Caco-2 (cell line): ENCODE data around the gene TAF11L12. TPM values are rescaled to one million over a fixed set of nuclear protein-coding genes. Genes with fewer than 3 reads are reported as not detected.
"Not testable (repeated sequence)": the region's sequence is repeated elsewhere in the genome, so short reads cannot be mapped to it uniquely, and the experiment has no call there.

Experiments
- BruUV-seq: library from RNA; stranded (reverse); fragments of 400-500 nt; replicated peaks from 2 replicates; lab custom pipeline; 2021; lab: Mats Ljungman, UMichigan
- CTCF ChIA-PET: fragments of 300-600 bp; sonication (Branson Sonifier 250); formaldehyde crosslinking; loops from one replicate; lab custom pipeline; 2022; ENCODE audit warnings: antibody characterized with exemption; lab: Charles Lee
- POLR2A ChIA-PET: fragments of 300-600 bp; sonication (Branson Sonifier 250); formaldehyde crosslinking; loops from one replicate; lab custom pipeline; 2022; ENCODE audit warnings: antibody characterized with exemption; lab: Charles Lee
- DNase-seq, 2 experiments: peaks; one replicate each; pipeline versions ENCODE4 v3.0.0 to v3.0.0-alpha.2; 2020 to 2022
- H3K27me3 ChIP-seq: replicated peaks from 2 replicates; pipeline ENCODE4 v1.6.0; 2011; ENCODE audit warnings: low read length; ENCODE audit not compliant: control insufficient read depth, insufficient read depth
- H3K36me3 ChIP-seq: 2 replicates; pipeline ENCODE4 v1.5.1; 2011; ENCODE audit warnings: low read length; ENCODE audit not compliant: control insufficient read depth, insufficient read depth
- H3K4me1 ChIP-seq: fragments of 250-450 bp; sonication (Bioruptor Pico); 2 replicates; pipeline ENCODE4 v1.5.1; 2020; ENCODE audit warnings: mild to moderate bottlenecking
- H3K4me3 ChIP-seq: 2 replicates; pipeline ENCODE4 v1.5.1; 2011; ENCODE audit warnings: low read depth, mild to moderate bottlenecking, control low read depth, low read length
- H3K9me3 ChIP-seq: fragments of 250-450 bp; sonication (Bioruptor Pico); 2 replicates; pipeline ENCODE4 v1.5.1; 2020; ENCODE audit warnings: mild to moderate bottlenecking, moderate library complexity
- H3K27ac Mint-ChIP-seq: one replicate; pipeline ENCODE4 v1.8.0; 2022; ENCODE audit warnings: mixed read lengths; ENCODE audit not compliant: unreplicated experiment
- H3K27me3 Mint-ChIP-seq: one replicate; pipeline ENCODE4 v1.8.0; 2022; ENCODE audit warnings: mixed read lengths; ENCODE audit not compliant: insufficient read depth, unreplicated experiment
- H3K36me3 Mint-ChIP-seq: one replicate; pipeline ENCODE4 v1.8.0; 2022; ENCODE audit warnings: mild to moderate bottlenecking, mixed read lengths; ENCODE audit not compliant: insufficient read depth, unreplicated experiment
- H3K4me1 Mint-ChIP-seq: one replicate; pipeline ENCODE4 v1.8.0; 2022; ENCODE audit warnings: low read depth, mixed read lengths; ENCODE audit not compliant: unreplicated experiment
- H3K4me3 Mint-ChIP-seq: one replicate; pipeline ENCODE4 v1.8.0; 2022; ENCODE audit warnings: mild to moderate bottlenecking, moderate library complexity, mixed read lengths; ENCODE audit not compliant: unreplicated experiment
- H3K9me3 Mint-ChIP-seq: one replicate; pipeline ENCODE4 v1.8.0; 2022; ENCODE audit warnings: mixed read lengths; ENCODE audit not compliant: unreplicated experiment
- intact Hi-C: fragments of 100-400 bp; cut with micrococcal nuclease; formaldehyde crosslinking; loops from one replicate; pipeline ENCODE4 v1.10.0; 2022; ENCODE audit not compliant: unreplicated experiment
- total RNA-seq: library from RNA; stranded (reverse); gene quantifications from 2 replicates; pipeline ENCODE4 v1.2.3, GENCODE V29; 2022
- TF ChIP-seq, protein P1 (sequence below), 2 experiments: fragments of 200-600 bp in 1 of 2; IDR thresholded peaks; 1 replicate in 1 of 2; 2 replicates in 1 of 2; pipeline versions ENCODE4 v1.5.1 to v1.8.0; 2011 to 2022; ENCODE audit warnings: antibody characterized with exemption in 1 of 2, control low read depth in 1 of 2, inconsistent platforms in 1 of 2, low read depth in 1 of 2, low read length in 1 of 2, mild to moderate bottlenecking in 1 of 2, moderate library complexity in 1 of 2; ENCODE audit not compliant: insufficient read depth in 1 of 2, severe bottlenecking in 1 of 2, unreplicated experiment in 1 of 2

Gene TAF11L12
- total RNA-seq, 1 experiment from 2014 or later = not detected

DNA sequence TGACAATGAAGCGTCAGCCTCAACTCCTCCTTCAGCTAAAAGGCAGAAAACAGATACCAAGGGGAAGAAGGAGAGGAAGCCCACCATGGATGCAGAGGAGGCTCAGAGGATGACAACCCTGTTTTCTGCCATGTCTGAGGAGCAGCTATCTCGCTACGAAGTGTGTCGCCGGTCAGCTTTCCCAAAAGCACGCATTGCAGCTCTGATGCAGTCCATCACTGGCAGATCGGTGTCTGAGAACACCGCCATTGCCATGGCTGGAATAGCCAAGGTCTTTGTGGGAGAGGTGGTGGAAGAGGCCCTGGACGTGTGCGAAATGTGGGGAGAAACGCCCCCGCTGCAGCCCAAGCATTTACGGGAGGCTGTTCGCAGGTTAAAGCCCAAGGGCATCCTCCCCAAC lies 5.2 kb upstream of the TAF11L12 start:
- CTCF ChIA-PET = no interaction called here
- no peaks in the 10 kb centered on the region for H3K36me3 Mint-ChIP-seq
- H3K27me3 ChIP-seq = no peaks in the 10 kb centered on the region
- H3K4me1 Mint-ChIP-seq = no peaks in the 10 kb centered on the region
- no peak overlapping the region for H3K27ac Mint-ChIP-seq
- H3K4me3 ChIP-seq = no peak overlapping the region
- POLR2A ChIA-PET = no interaction called here
- H3K4me1 ChIP-seq = no peaks in the 10 kb centered on the region
- TF ChIP-seq, protein P1, sequence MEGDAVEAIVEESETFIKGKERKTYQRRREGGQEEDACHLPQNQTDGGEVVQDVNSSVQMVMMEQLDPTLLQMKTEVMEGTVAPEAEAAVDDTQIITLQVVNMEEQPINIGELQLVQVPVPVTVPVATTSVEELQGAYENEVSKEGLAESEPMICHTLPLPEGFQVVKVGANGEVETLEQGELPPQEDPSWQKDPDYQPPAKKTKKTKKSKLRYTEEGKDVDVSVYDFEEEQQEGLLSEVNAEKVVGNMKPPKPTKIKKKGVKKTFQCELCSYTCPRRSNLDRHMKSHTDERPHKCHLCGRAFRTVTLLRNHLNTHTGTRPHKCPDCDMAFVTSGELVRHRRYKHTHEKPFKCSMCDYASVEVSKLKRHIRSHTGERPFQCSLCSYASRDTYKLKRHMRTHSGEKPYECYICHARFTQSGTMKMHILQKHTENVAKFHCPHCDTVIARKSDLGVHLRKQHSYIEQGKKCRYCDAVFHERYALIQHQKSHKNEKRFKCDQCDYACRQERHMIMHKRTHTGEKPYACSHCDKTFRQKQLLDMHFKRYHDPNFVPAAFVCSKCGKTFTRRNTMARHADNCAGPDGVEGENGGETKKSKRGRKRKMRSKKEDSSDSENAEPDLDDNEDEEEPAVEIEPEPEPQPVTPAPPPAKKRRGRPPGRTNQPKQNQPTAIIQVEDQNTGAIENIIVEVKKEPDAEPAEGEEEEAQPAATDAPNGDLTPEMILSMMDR (IDR thresholded peaks at IDR 0.05; ENCODE audit: insufficient read depth in 1 of 2, low read depth in 1 of 2, low read length in 1 of 2, severe bottlenecking in 1 of 2, unreplicated experiment in 1 of 2) = no peak
- DNase-seq = no peak
- H3K36me3 ChIP-seq = no peaks in the 10 kb centered on the region
- H3K27me3 Mint-ChIP-seq = peaks cover 3% of the 10 kb centered on the region
- H3K4me3 Mint-ChIP-seq = no peak overlapping the region
- intact Hi-C loops = no loop called here
- H3K9me3 Mint-ChIP-seq = no peaks in the 10 kb centered on the region
- no TSS peak for BruUV-seq
- H3K9me3 ChIP-seq = no peaks in the 10 kb centered on the region

DNA sequence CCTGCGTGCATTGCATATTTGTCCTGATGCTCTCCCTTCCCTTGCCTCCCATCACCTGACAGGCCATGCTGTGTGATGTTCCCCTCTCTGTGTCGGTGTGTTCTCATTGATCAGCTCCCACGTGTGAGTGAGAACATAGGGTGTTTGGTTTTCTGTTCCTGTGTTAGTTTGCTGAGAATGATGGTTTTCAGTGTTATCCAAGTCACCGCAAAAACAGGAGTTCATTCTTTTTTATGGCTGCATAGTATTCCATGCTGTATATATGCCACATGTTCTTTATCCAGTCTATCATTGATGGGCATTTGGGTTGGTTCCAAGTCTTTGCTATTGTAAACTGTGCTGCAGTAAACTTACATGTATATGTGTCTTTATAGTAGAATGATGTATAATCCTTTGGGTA lies 2.7 kb upstream of the TAF11L12 start:
- H3K4me3 Mint-ChIP-seq, BruUV-seq, H3K4me3 ChIP-seq, intact Hi-C loops, H3K4me1 ChIP-seq, H3K36me3 ChIP-seq, CTCF ChIA-PET, H3K27ac Mint-ChIP-seq, H3K27me3 Mint-ChIP-seq, DNase-seq, H3K9me3 ChIP-seq, H3K9me3 Mint-ChIP-seq, H3K4me1 Mint-ChIP-seq, H3K27me3 ChIP-seq, POLR2A ChIA-PET, H3K36me3 Mint-ChIP-seq: not testable (repeated sequence)

DNA sequence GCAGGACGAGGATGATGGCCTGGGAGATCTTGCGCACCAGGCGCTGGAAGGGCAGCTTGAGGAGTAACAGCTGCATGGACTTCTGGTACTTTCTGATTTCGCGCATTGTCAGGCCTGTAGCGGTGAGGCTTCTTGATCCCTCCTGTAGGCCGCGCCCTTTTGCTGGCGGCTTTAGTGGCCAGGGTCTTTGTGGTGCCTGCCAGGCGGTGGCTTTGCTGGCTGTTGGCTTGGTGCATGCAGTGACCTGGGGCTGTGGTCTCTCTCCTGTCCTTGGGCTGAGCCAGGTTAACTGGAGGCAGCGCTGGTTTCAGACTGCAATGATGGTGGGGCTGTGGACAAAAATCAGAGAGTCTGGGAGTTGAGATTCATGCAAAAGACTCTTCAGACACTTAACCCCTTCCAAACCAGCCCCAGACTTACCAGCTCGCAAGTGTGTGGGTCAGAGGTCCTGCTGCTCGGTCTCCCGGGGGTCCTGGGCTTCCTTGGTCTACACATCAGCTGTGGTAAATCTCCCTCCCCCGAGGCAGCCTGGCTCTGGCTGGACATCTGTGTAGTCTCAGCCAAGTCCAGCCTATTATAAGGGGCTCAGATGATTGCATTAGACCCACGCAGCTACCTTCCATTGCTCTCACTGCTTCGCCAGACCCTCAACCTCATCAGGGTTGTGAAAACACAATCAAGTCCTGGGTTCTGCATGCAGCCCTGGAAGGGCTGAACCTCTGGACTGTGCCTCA lies 4.8 kb downstream of the TAF11L12 start:
- ChIA-PET CTCF (no interaction called here), POLR2A (no interaction called here)
- intact Hi-C loops = no loop called here
- Mint-ChIP-seq H3K9me3 (no peaks in the 10 kb centered on the region), H3K27me3 (no peaks in the 10 kb centered on the region), H3K4me1 (no peaks in the 10 kb centered on the region), H3K36me3 (no peaks in the 10 kb centered on the region), H3K4me3 (no peak overlapping the region), H3K27ac (no peak overlapping the region)
- Histone ChIP-seq H3K36me3 (no peaks in the 10 kb centered on the region), H3K4me1 (no peaks in the 10 kb centered on the region), H3K9me3 (no peaks in the 10 kb centered on the region), H3K27me3 (no peaks in the 10 kb centered on the region), H3K4me3 (no peak overlapping the region)
- BruUV-seq = no TSS peak
- TF ChIP-seq, protein P1 (IDR thresholded peaks at IDR 0.05; ENCODE audit: insufficient read depth in 1 of 2, low read depth in 1 of 2, low read length in 1 of 2, severe bottlenecking in 1 of 2, unreplicated experiment in 1 of 2) = no peak
- DNase-seq = no peak
